ENCODE results near the gene MYOCD.

Gene MYOCD

DNA sequence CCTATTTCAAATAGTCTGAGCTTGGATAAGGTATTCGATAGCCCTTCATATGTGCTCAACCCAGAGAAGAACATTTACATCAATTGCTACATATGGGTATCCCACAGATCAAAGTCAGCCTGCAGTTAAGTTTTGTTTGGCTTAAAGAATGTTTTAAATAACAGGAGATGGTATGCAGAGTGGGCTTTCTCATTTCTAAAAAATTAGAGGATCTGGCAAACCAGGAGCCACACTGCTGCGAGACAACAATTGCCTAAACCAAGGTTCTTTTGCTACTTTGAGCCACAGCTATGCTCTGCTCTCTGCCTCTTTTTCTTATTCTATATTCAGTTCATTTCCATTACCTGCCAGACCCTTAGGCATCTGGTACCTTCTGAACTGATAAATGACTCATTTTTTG is 93.4 kb downstream of the MYOCD start:
- no peak for DNase-seq

DNA sequence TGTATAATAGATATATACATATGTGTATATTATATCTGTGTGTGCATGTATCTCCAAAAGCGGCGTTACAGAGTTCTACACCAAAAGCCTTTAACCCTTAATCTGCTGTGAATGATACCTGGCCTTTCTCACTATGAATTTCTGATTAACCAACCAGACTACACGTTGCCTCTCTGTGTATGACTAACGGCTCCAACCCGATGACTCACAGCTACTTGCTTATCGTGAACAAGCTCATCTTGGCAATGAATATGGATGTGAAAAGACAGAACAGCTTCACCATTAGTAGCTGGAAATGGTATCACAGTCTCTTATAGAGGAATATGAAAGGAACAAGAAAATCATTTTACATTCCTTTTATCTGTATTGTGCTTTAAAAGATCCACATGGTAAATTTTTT is 99.9 kb downstream of the MYOCD start:
- peak; percentile 85 for DNase-seq

DNA sequence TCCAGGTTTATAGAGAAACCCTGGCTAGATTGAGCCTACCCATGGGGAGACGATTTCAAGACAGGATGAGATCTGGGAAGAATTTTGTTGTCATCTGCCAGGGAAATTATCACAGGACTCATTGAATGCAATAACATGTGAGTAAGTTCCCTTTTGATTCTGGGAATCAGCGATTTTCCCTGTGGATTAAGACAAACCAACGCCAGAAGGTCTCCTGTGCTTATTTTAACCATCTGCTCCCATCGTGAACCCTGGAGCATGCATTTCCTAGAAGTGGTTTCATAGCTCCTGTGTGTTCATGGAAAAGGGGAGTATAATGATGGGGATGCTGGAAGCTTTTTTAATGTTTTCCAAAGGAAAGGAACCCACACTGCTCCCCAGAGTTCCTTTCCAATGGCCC is 102.6 kb downstream of the MYOCD start:
- DNase-seq: no peak

DNA sequence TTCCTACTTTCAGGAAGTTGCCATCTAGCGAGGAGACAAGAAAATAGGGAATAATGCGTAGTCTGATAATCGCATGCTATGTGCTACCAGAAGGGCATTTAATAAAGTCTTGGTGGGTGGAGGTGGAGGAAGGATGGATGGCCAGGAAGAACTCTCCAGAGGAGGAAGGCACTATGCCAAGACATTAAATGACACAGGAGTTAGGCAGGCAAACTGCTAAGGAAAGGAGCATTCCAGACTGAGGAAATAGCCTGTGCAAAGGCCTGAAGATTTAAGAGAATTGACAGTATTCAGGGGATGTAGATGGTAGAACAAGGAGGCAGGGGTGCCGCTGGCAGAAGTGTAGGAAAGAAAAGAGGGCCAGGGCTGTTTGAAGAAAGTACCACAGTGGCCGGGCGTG is 104.3 kb downstream of the MYOCD start:
- peak; percentile 30 for DNase-seq

DNA sequence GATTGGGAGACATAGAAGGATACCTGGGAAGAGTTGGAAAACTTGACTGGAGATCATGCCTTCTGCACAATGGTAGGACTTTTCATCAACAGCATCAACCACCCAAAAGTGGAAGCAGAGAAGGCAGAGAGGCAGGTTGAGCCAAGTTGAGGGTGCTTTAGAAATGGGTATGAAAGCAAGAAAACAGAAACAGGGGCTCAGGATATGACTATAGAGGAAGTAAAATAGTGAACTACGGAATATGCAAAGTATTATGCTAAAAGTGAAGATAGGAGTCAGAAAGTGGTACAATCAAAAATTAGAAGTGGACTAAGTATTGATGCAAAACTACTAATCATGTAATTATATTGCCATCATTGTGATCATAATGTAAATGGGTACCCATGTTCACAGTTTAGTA is 107.5 kb downstream of the MYOCD start:
- DNase-seq: no peak

DNA sequence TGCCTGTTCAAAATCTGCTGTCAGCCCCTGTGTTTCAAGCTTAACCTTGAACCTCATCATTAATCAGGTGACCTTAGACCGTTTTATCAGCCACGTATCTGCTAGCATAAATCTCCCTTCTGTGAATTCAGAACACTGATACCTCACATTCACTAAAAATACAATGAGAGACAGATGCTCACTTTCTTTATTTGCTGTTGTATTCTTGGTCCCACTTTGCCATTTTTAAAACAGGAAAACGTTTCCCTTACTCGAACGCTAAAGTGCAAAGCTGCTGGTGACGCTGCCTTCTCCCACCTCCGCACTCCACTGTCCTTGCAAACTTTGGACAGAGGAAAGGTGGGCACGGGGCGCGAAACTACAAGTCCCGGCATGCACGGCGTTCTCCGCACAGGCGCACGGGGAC is 123.4 kb downstream of the MYOCD start:
- DNase-seq: no peak

DNA sequence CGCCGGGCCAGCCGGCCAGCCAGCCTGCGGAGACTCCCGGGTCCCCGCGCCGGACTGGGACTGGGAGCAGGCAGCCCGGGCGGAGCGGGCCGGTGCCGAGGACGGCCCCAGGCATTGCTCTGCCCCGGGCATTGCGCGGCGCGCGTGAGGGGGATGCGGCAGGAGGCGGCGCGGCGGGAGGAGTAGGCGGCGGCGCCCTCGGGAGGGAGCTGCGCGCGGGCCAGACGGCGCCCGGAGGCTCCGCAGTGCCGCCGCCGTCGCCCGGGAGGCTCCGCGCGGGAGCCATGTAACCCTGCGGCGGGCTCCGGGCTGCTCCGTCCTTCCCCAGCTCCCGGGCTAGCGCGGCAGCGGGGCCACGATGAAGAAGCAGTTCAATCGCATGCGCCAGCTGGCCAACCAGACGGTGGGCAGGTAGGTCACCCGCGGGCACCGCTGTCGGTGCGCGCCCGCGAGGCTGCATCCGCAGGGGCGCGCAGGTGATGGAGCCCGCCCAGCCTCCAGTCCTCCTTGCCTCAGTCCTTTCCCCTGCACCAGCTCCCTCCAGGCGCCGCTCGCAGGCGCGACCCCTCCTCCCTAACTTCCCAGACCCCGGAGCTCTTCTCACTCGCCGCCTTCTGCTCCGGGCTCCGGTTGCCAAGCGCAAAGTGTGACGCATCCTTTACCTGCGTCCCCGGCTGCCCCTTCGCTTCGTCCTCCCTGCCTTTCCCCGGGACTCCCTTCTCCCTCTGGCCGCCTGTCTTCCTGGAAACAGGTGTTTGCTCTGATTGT is 124.0 kb downstream of the MYOCD start, which contains the start of gene ARHGAP44:
Gene ARHGAP44, plus strand, starts transcription at position 18 of the 768 bp plus-strand sequence. Its CDS starts 341 bp downstream, at position 359.
- peak; percentile 50 for DNase-seq

DNA sequence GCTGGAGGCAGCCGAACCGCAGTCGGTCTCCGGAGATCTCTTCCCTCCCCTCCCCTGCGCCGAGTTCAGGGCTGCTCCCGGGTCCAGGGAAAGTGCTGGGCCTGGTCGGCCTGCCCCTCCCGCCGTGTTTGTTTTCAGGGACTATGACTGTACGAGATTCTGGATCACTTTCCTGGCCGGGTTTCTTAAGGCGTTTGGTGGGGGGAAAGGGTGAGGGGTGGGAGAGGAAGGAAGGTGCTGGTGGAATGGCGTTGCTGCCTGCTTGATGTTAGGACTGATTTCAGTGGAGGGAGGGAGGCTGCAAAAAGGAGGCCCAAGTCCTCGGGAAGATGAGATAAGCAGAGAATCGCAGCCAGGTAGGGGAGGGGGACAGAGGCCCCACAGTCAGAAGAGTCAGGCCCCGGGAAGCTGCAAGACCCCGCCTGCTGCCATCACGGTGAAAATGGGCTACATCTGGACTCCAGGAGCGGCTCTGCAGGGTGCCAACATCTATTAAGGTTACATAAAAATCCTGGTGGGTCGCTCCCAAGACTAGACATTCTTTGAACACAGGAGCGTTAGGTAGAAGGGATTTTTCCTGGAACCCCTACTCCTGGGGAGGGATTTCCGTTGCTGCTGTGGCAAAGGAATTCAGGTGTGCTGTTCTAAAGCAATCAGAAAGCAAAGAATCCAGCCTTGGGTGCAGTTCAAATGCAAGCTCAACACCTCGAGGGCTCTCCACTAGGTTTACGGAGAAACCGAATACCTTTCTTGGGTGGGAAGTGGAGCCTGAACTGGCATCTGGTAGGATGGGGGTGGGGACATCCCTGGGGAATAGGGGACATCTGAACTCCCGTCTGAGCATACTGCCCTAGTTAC is 124.8 kb downstream of the MYOCD start:
- DNase-seq: no peak

DNA sequence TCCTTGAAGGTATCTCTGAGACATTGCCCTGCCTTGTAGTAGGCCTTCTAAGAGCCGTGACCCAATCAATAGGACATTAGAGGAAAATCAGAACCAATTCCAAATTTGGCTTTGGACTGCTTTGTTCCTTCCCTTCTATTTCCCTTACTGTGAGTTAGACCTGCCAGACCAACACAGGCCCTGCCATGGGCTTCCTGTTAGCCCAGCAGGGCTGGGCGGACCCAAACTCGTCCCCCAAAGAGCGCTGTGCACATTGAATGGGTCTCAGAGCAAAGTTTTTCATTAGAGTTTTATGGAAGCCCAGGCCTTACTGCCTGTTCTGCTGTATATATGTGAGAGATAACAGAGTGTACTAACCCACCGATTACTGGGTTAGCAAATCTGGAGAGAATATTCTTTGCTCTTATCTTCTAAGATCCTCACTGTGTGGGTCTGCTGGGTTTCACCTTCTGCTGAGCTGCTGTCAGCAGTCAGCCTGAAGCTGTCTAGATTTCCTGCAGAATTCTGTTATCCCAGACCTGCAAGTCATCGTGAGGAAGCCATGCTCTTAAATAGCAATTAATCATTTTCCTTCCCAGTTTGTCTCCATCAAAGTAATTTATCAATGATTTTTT is 129.3 kb downstream of the MYOCD start:
- DNase-seq: no peak

DNA sequence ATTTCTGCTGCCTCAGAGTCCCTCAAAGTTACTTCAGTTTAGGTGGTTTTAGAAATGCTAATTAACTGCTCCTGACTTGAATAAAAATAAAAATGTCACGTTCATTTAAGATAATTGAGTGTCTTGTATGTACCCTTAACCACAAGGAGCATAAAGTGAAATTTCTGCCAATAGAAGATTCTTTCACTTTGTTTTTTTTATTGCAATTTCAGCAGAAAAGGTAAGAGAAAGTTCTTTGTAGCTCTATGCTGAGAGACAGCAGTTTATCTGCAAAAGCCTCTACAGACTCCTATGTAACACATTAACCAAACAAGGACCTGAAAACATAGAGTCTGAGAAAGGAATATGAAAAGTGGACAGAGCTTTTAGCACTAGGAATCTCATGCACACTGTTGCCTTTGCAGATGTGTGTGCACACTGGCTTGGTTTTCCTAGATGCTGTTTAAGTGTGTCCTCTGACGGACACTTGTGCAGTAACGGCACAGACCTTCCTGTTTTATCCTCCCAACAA is 135.2 kb downstream of the MYOCD start:
- no peak for DNase-seq

DNA sequence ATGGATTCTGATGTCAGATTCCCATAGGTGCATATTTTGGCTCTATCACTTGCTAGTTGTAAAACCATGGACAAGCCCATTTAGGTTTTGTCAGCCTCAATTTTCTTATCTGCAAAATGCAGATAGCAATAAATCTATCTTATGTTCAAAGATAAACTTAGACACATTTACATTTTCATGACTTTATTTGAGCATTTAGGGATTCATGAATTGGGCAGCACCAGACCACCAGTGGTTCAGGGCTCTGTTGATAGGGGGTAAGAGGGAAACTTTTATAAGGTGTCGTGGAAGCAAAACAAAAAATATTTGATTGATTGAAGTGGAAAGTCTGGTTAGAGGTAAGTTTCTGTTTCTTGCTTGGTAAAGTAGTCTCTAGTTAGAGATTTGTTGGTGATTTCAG is 140.9 kb downstream of the MYOCD start:
- DNase-seq: no peak

DNA sequence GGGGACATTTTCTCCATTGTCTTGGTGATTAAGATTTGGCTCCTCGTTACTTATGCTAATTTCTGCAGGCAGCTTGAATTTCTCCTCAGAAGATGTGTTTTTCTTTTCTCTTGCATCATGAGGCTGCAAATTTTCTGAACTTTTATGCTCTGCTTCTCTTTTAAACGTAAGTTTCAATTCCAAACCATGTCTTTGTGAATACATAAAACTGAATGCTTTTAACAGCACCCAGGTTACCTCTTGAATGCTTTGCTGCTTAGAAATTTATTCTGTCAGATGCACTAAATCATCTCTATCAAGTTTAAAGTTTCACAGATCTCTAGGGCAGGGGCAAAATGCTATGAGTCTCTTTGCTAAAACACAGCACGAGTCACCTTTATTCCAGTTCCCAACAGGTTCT is 143.0 kb downstream of the MYOCD start:
- no peak for DNase-seq

DNA sequence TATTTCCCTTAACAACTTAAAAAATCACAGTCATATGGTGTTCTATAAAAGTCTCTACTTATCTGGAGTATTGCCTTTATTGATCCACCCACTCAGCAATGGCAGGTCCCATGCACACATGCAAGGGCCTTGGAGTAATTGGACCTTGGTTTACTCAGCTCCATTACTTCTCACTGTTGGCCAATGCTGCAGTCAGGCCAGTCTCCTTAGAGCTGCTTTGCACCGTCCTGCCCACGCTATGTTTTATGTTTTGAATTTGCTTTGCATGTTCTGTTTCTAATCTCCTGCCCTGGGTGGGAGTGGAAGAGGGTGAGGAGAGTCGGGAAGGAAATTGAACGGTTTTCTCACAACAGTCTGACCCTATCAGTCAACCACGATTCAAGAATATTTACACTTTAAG is 147.2 kb downstream of the MYOCD start:
- DNase-seq: no peak

DNA sequence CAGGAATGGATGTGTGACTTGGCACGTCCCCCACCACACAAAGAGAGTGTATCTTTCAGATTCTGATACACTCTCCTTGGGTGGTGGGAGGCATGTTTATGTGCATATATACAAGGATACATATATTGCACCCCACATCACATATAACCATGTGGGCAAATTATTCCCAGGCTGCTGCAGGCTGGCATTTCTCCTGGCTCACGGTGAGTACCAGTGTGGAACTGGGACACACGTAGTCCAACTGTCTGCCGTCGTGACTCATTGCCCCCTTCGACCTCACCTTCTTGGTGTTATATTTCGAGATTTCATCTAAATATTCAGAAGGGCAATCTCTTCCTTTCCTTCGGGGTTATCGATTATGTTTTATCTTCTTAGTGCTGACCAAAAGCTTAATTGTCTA is 148.0 kb downstream of the MYOCD start:
- DNase-seq: no peak

DNA sequence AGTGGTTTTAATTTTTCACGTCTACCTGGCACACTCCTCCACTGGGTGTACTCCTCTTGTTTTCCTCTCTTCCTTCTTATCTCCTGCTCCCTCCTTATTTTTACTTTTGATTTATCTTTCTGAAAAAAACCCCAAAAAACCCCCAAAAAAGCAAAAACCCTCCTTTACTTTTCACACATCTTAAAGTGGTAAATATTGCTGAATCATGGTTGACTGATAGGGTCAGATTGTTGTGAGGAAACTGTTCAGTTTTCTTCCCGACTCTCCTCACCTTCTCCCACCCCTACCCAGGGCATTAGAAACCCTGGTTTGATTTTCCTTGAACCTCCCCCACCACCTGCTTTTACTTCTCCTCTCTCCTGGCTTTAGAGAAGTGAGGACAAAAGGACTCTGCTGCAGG is 149.0 kb downstream of the MYOCD start:
- no peak for DNase-seq

DNA sequence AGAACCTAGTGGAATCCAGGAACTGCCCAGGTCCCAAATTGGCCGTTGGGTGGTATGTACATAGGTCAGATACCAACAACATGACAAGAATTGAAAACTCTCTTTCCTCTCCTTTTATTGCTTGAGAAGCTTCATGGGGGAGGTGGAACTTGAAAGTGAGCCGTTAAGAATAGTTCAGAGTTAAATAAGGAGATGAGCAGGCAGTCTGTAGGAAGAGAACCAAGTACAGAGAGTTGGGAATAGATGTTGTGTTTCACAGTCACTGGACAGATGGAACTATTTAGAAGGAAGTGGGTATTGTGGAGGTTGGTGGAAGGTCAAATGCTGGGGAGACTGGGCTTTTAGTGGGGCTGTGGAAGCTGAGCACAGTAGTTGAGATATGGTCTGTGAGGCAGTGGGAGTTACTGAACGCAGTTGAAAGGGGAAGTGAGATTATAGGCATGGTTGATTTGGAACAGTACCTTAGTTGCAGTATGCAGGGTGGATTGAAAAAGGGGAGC is 150.0 kb downstream of the MYOCD start:
- no peak for DNase-seq
